ENCODE results near the gene SHQ1.
"Not testable (repeated sequence)": the region's sequence is repeated elsewhere in the genome, so short reads cannot be mapped to it uniquely, and the experiment has no call there.

Gene SHQ1

GRCh38 chr3:72710471-72710870 is 137.8 kb downstream of the SHQ1 start:
- DNase-seq, result not testable (repeated sequence)

GRCh38 chr3:72708441-72708840 is 139.8 kb downstream of the SHQ1 start:
- DNase-seq, result no peak

- no peak for DNase-seq
Observed at GRCh38 chr3:72702997-72703396, 145.2 kb downstream of the SHQ1 start.

- DNase-seq, result no peak
Observed at GRCh38 chr3:72702390-72702789, 145.9 kb downstream of the SHQ1 start.

GRCh38 chr3:72700106-72700505 is 148.1 kb downstream of the SHQ1 start:
- no peak for DNase-seq

- no peak for DNase-seq
Observed at GRCh38 chr3:72699631-72700030, 148.6 kb downstream of the SHQ1 start.
